Measurements from ENCODE around the gene UBE3B. TPM values are rescaled to one million over a fixed set of nuclear protein-coding genes. Genes with fewer than 3 reads are reported as not detected.

Gene UBE3B
- total RNA-seq, 5 donors from 2014 or later (not counting 1 experiment from before 2014, with no cell fraction given), result 34.4 to 49.9 (median 43.5) TPM

- no peak for DNase-seq
- no peaks in the 10 kb centered on the region for H3K27me3 Mint-ChIP-seq
- Histone ChIP-seq H3K4me1 (ENCODE audit: control insufficient read depth in 1 of 2, extremely low read depth in 1 of 2, insufficient read depth in 2 of 2, low read length in 2 of 2) (no peaks in the 10 kb centered on the region), H3K4me3 (ENCODE audit: control insufficient read depth in 1 of 2, extremely low read depth in 1 of 2, low read length in 1 of 2) (no peak overlapping the region), H3K9me3 (no peaks in the 10 kb centered on the region), H3K36me3 (ENCODE audit: control insufficient read depth in 2 of 2, extremely low read depth in 1 of 2, insufficient read depth in 1 of 2, low read length in 1 of 2) (peaks cover 23 to 94% of the 10 kb centered on the region in 2 donors), H3K27me3 (replicated peaks in 1 of 2; ENCODE audit: control insufficient read depth in 2 of 2, extremely low read depth in 1 of 2, insufficient read depth in 2 of 2, low read length in 1 of 2) (no peaks in the 10 kb centered on the region), H3K27ac (ENCODE audit: low read length) (no peak overlapping the region)
- CTCF ChIA-PET, result no interaction called here
- H3K9me3 Mint-ChIP-seq, result no peaks in the 10 kb centered on the region
- no peak overlapping the region for H3K4me3 Mint-ChIP-seq
- H3K4me1 Mint-ChIP-seq, result no peaks in the 10 kb centered on the region
- no peak for ATAC-seq (replicated peaks in 1 of 4)
- POLR2A ChIA-PET, result no interaction called here
- H3K27ac Mint-ChIP-seq, result no peak overlapping the region
- 95% methylated on average over 6 of the region's 7 CpGs for WGBS (ENCODE audit: insufficient coverage)
- peaks cover 67% of the 10 kb centered on the region for H3K36me3 Mint-ChIP-seq
These were observed 10.7 kb downstream of the UBE3B start for GRCh38 chr12:109488051-109488665.

DNA sequence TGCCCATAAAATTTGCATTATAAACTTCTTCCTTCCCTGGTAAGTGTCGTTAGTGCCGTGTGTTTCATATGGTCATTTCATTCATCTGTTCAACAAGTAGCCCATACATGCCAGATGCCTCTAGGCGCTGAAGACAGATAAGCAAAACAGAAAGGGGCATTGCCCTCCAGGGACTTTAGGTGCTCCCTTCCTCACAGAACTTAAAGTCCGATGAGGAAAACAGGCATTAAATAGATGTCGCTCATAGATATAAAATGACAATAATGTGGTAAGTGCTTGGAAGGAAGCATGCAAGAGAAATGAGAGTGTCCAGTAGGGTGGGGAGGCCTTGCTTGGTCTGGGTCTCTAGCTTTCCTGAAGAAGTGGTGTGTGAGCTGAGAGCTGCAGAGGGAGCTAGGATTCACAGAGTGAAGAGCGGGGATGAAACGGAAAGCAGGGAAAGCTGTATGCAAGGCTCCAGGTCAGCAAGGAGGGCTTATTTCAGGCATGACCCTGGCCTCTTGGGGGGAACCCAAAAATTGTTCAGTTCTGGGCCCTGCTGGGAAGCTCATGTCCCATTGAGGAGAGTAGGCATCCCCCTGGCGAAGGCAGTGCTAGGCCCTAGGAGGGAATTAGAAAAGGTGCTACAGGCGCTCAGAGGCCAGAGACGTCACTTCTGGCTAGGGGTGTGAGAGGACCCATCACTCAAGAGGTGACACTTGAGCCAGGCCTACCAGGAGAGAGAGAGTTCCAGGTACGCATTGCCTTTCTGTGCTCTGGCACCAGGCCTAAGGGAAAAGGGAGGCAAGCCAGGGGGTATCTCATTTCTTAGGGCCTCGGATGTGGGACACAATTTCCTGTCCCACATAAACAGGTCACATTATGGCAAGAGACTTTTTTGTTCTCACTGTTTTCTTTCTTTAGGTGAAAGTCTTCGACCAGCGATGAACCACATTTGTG lies 11.9 kb downstream of the UBE3B start:
- 94% methylated on average over 10 of the region's 14 CpGs for WGBS (ENCODE audit: insufficient coverage)
- H3K27me3 Mint-ChIP-seq, result no peaks in the 10 kb centered on the region
- Histone ChIP-seq H3K4me3 (ENCODE audit: control insufficient read depth in 1 of 2, extremely low read depth in 1 of 2, low read length in 1 of 2) (no peak overlapping the region), H3K27ac (ENCODE audit: low read length) (no peak overlapping the region), H3K4me1 (ENCODE audit: control insufficient read depth in 1 of 2, extremely low read depth in 1 of 2, insufficient read depth in 2 of 2, low read length in 2 of 2) (no peaks in the 10 kb centered on the region), H3K27me3 (replicated peaks in 1 of 2; ENCODE audit: control insufficient read depth in 2 of 2, extremely low read depth in 1 of 2, insufficient read depth in 2 of 2, low read length in 1 of 2) (no peaks in the 10 kb centered on the region), H3K9me3 (no peaks in the 10 kb centered on the region), H3K36me3 (ENCODE audit: control insufficient read depth in 2 of 2, extremely low read depth in 1 of 2, insufficient read depth in 1 of 2, low read length in 1 of 2) (peaks cover 20 to 87% of the 10 kb centered on the region in 2 donors)
- H3K36me3 Mint-ChIP-seq, result peaks cover 68% of the 10 kb centered on the region
- H3K4me3 Mint-ChIP-seq, result no peak overlapping the region
- ChIA-PET POLR2A (interaction anchor here in 1 of 2 donors (1.3 kb wide), 1 partner anchor 12 kb away, joined by 7 read pairs; the partner anchor contains the start of genes KCTD10 and UBE3B), CTCF (no interaction called here)
- DNase-seq, result no peak
- no peaks in the 10 kb centered on the region for H3K4me1 Mint-ChIP-seq
- no peak overlapping the region for H3K27ac Mint-ChIP-seq
- H3K9me3 Mint-ChIP-seq, result no peaks in the 10 kb centered on the region
- no peak for ATAC-seq (replicated peaks in 1 of 4)

DNA sequence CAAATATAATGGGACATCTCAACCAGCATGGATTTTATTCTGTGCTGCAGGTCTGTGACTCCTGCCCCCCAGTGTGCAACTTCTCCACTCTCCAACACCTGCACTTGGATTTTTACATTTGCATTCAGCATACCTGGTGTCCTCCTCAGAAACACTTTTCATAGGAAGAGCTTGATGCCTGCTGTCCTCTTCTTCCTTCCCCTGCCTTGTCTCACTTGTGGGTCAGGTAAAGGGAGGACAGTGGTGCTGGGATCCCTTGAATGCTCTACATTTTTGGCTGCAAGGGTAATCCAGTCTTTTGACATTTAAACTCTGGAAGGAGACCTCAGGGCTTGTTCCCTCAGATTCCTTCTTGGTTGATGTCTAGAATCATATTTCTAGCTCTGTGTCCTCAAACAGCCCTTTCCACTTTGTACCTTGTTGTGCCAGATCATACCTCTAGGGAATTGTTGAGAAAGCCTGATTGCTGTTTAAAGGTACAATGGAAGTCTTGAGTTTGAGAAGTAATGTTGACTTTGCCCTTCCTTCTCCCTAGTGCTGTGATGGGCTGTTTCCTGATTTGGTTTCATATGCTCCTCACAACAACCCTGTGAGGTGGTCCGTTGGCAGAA lies 12.6 kb downstream of the UBE3B start:
- Mint-ChIP-seq H3K4me1 (no peaks in the 10 kb centered on the region), H3K4me3 (no peak overlapping the region), H3K9me3 (no peaks in the 10 kb centered on the region), H3K27me3 (no peaks in the 10 kb centered on the region), H3K27ac (no peak overlapping the region), H3K36me3 (peaks cover 69% of the 10 kb centered on the region)
- peaks cover 18 to 83% of the 10 kb centered on the region in 2 donors for H3K36me3 ChIP-seq (ENCODE audit: control insufficient read depth in 2 of 2, extremely low read depth in 1 of 2, insufficient read depth in 1 of 2, low read length in 1 of 2)
- no peak overlapping the region for H3K27ac ChIP-seq (ENCODE audit: low read length)
- POLR2A ChIA-PET, result interaction anchor here in 1 of 2 donors (1.3 kb wide), 1 partner anchor 13 kb away, joined by 7 read pairs; the partner anchor contains the start of genes KCTD10 and UBE3B
- no peak overlapping the region for H3K4me3 ChIP-seq (ENCODE audit: control insufficient read depth in 1 of 2, extremely low read depth in 1 of 2, low read length in 1 of 2)
- CTCF ChIA-PET, result interaction anchor here in 1 of 2 donors (0.7 kb wide), 1 partner anchor 100 kb away, joined by 3 read pairs; no protein-coding TSS in a partner anchor
- H3K27me3 ChIP-seq (replicated peaks in 1 of 2; ENCODE audit: control insufficient read depth in 2 of 2, extremely low read depth in 1 of 2, insufficient read depth in 2 of 2, low read length in 1 of 2), result no peaks in the 10 kb centered on the region
- ATAC-seq (replicated peaks in 1 of 4) (no peak), DNase-seq (no peak)
- no CpG with 5 or more reads among the region's 1 CpG for WGBS (ENCODE audit: insufficient coverage)
- no peaks in the 10 kb centered on the region for H3K9me3 ChIP-seq
- H3K4me1 ChIP-seq (ENCODE audit: control insufficient read depth in 1 of 2, extremely low read depth in 1 of 2, insufficient read depth in 2 of 2, low read length in 2 of 2), result no peaks in the 10 kb centered on the region

GRCh38 chr12:109491671-109492070 lies 14.2 kb downstream of the UBE3B start:
- Mint-ChIP-seq H3K36me3 (peaks cover 72% of the 10 kb centered on the region), H3K4me3 (no peak overlapping the region), H3K4me1 (no peaks in the 10 kb centered on the region), H3K27ac (no peak overlapping the region), H3K9me3 (no peaks in the 10 kb centered on the region), H3K27me3 (no peaks in the 10 kb centered on the region)
- H3K4me3 ChIP-seq (ENCODE audit: control insufficient read depth in 1 of 2, extremely low read depth in 1 of 2, low read length in 1 of 2), result no peak overlapping the region
- H3K4me1 ChIP-seq (ENCODE audit: control insufficient read depth in 1 of 2, extremely low read depth in 1 of 2, insufficient read depth in 2 of 2, low read length in 2 of 2), result no peaks in the 10 kb centered on the region
- H3K36me3 ChIP-seq (ENCODE audit: control insufficient read depth in 2 of 2, extremely low read depth in 1 of 2, insufficient read depth in 1 of 2, low read length in 1 of 2), result peaks cover 15 to 69% of the 10 kb centered on the region in 2 donors
- no peak overlapping the region for H3K27ac ChIP-seq (ENCODE audit: low read length)
- CTCF ChIA-PET, result no interaction called here
- ATAC-seq (replicated peaks in 1 of 4) (no peak), DNase-seq (no peak)
- no peaks in the 10 kb centered on the region for H3K27me3 ChIP-seq (replicated peaks in 1 of 2; ENCODE audit: control insufficient read depth in 2 of 2, extremely low read depth in 1 of 2, insufficient read depth in 2 of 2, low read length in 1 of 2)
- no peaks in the 10 kb centered on the region for H3K9me3 ChIP-seq
- POLR2A ChIA-PET, result no interaction called here
- WGBS (ENCODE audit: insufficient coverage), result 100% methylated on average over 2 of the region's 4 CpGs

- no peak for ATAC-seq (replicated peaks in 1 of 4)
- H3K9me3 Mint-ChIP-seq, result no peaks in the 10 kb centered on the region
- CTCF ChIA-PET, result no interaction called here
These were observed 14.9 kb downstream of the UBE3B start for GRCh38 chr12:109492371-109492770.

GRCh38 chr12:109493090-109493489 lies 15.7 kb downstream of the UBE3B start:
- peaks cover 66% of the 10 kb centered on the region for H3K36me3 Mint-ChIP-seq
- Histone ChIP-seq H3K27ac (ENCODE audit: low read length) (no peak overlapping the region), H3K4me3 (ENCODE audit: control insufficient read depth in 1 of 2, extremely low read depth in 1 of 2, low read length in 1 of 2) (no peak overlapping the region), H3K9me3 (no peaks in the 10 kb centered on the region), H3K4me1 (ENCODE audit: control insufficient read depth in 1 of 2, extremely low read depth in 1 of 2, insufficient read depth in 2 of 2, low read length in 2 of 2) (no peaks in the 10 kb centered on the region), H3K27me3 (replicated peaks in 1 of 2; ENCODE audit: control insufficient read depth in 2 of 2, extremely low read depth in 1 of 2, insufficient read depth in 2 of 2, low read length in 1 of 2) (no peaks in the 10 kb centered on the region), H3K36me3 (ENCODE audit: control insufficient read depth in 2 of 2, extremely low read depth in 1 of 2, insufficient read depth in 1 of 2, low read length in 1 of 2) (peaks cover 15 to 63% of the 10 kb centered on the region in 2 donors)
- ChIA-PET CTCF (interaction anchor here in 1 of 2 donors (0.5 kb wide), 1 partner anchor 279 kb away, joined by 4 read pairs; no protein-coding TSS in a partner anchor), POLR2A (no interaction called here)
- no peaks in the 10 kb centered on the region for H3K9me3 Mint-ChIP-seq
- H3K27ac Mint-ChIP-seq, result no peak overlapping the region
- H3K27me3 Mint-ChIP-seq, result no peaks in the 10 kb centered on the region
- no peaks in the 10 kb centered on the region for H3K4me1 Mint-ChIP-seq
- H3K4me3 Mint-ChIP-seq, result no peak overlapping the region
- no peak for ATAC-seq (replicated peaks in 1 of 4)
- no peak for DNase-seq

More at GRCh38 chr12:109492371-109492770, 14.9 kb downstream of the UBE3B start:
- Mint-ChIP-seq H3K27ac (no peak overlapping the region), H3K36me3 (peaks cover 67% of the 10 kb centered on the region), H3K4me1 (no peaks in the 10 kb centered on the region), H3K27me3 (no peaks in the 10 kb centered on the region), H3K4me3 (no peak overlapping the region)
- Histone ChIP-seq H3K27me3 (replicated peaks in 1 of 2; ENCODE audit: control insufficient read depth in 2 of 2, extremely low read depth in 1 of 2, insufficient read depth in 2 of 2, low read length in 1 of 2) (no peaks in the 10 kb centered on the region), H3K9me3 (no peaks in the 10 kb centered on the region), H3K4me3 (ENCODE audit: control insufficient read depth in 1 of 2, extremely low read depth in 1 of 2, low read length in 1 of 2) (no peak overlapping the region), H3K36me3 (ENCODE audit: control insufficient read depth in 2 of 2, extremely low read depth in 1 of 2, insufficient read depth in 1 of 2, low read length in 1 of 2) (peaks cover 12 to 63% of the 10 kb centered on the region in 2 donors), H3K27ac (ENCODE audit: low read length) (no peak overlapping the region), H3K4me1 (ENCODE audit: control insufficient read depth in 1 of 2, extremely low read depth in 1 of 2, insufficient read depth in 2 of 2, low read length in 2 of 2) (no peaks in the 10 kb centered on the region)
- DNase-seq, result no peak
- POLR2A ChIA-PET, result no interaction called here
- WGBS (ENCODE audit: insufficient coverage), result 96% methylated on average over 3 of the region's 5 CpGs
